ENCODE data around the gene LGR4. TPM values are rescaled to one million over a fixed set of nuclear protein-coding genes. Genes with fewer than 3 reads are reported as not detected.
A peak's percentile ranks its signal among the peaks of the same experiment; 100 is the strongest.

Gene LGR4
- total RNA-seq, 1 donor, result 11.2 TPM

- no peak for DNase-seq (ENCODE audit: low read depth)
- TF ChIP-seq, protein P1, sequence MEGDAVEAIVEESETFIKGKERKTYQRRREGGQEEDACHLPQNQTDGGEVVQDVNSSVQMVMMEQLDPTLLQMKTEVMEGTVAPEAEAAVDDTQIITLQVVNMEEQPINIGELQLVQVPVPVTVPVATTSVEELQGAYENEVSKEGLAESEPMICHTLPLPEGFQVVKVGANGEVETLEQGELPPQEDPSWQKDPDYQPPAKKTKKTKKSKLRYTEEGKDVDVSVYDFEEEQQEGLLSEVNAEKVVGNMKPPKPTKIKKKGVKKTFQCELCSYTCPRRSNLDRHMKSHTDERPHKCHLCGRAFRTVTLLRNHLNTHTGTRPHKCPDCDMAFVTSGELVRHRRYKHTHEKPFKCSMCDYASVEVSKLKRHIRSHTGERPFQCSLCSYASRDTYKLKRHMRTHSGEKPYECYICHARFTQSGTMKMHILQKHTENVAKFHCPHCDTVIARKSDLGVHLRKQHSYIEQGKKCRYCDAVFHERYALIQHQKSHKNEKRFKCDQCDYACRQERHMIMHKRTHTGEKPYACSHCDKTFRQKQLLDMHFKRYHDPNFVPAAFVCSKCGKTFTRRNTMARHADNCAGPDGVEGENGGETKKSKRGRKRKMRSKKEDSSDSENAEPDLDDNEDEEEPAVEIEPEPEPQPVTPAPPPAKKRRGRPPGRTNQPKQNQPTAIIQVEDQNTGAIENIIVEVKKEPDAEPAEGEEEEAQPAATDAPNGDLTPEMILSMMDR (IDR thresholded peaks at IDR 0.05; ENCODE audit: insufficient read depth, low read depth, low read length), result no peak
- H3K4me3 ChIP-seq (ENCODE audit: low read depth, low read length), result peak overlapping the region; percentile 68
These were observed 422 bp upstream of the LGR4 start for GRCh38 chr11:27473017-27473406.

DNA sequence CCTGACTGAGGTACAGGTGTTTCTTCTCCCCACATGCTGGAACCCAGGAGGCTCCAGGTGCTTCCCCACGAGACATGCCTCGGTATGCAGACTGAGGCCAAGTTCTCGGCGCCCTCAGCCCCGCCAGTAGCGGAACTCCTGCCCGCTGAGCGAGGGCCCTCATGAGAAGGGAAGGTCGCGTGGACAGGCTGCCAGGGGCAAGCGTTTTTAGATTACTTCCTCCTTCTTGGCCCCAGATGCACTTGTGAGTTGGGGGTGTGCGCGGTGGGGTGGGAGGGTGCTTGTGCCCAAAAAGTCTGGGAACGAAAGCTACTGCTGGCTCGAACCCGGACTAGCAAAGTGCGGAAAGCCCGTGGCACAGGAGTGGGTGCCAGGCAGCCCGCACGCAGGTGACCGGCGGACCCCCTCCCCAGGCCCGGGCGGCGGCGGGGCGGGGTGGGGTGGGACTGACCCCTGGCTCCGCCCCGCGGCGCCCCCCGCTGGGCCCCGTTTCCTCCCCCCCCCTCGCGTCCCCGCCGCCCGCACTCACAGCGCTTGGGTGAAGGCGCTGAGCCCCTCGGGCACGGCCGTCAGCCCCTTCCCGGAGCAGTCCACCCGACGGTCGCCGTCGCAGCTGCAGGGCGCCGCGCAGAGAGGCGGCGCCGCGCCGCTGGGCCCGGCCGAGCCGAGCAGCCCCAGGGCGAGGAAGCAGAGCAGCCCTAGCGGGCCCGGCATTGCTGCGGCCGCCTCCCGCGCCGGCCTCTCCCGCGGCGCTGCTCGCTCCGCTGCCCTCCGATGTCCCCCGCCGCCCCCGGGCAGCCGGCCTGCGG is 797 bp downstream of the LGR4 start:
- peak overlapping the region; percentile 68 for H3K4me3 ChIP-seq (ENCODE audit: low read depth, low read length)
- TF ChIP-seq, protein P1 (IDR thresholded peaks at IDR 0.05; ENCODE audit: insufficient read depth, low read depth, low read length), result no peak
- no peak for DNase-seq (ENCODE audit: low read depth)

DNA sequence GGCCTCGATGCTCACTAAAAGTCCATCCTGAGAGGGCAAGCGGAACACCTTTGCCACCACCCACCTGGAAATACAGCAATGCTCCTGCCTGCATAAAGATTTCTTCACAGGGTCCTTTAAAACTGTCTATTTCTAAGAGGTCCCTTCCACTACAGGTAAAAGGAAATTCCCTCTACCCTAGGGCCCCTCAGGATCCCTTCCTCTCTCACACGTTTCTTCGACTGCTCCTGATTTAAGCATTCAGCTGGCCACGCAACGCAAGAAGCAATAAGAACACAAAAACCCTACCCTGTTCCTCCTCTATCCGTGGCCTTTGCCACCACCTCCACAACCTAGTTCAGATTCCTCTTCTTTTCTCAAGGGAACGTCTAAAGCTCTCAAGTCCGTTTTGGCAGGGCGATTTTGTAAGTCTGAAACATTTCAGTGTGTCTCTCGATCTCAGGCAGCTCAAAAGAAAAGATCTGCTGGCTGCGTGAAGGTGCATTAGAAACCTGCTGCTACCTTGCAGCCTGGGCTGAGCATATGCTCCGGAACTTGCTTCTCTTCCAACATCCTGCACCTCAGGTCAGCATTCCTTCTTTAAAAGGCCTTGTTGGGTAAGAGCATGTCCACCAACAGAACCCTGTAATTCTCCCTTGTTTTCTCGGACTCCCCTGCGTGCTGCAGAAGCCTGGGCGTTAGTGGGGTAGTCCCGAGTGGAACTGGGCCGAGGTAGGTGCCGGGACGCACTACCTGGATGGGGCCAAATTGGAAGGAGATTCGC is 1.6 kb downstream of the LGR4 start:
- TF ChIP-seq, protein P1 (IDR thresholded peaks at IDR 0.05; ENCODE audit: insufficient read depth, low read depth, low read length), result no peak
- peak overlapping the region; percentile 68 for H3K4me3 ChIP-seq (ENCODE audit: low read depth, low read length)
- no peak for DNase-seq (ENCODE audit: low read depth)

DNA sequence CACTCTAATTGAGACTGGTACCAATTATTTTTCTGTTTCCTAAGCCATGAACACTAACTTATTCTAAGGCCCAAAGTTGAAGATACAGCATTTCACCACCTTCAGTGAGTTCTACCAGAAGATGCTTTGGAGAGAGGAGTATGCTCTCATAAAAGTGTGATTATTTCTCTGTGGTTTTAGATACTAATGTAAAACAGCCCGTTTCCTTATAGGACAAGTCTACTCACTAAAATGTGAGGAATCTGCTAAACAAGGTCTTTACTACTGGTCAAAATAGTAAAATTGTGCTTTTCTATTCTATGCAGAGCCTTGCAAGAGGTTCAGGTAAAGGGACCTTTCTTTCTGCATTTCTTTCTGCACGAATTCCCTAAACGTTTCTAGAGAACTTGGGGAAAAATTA is 2.4 kb downstream of the LGR4 start:
- H3K4me3 ChIP-seq (ENCODE audit: low read depth, low read length), result no peak overlapping the region
- no peak for DNase-seq (ENCODE audit: low read depth)
- TF ChIP-seq, protein P1 (IDR thresholded peaks at IDR 0.05; ENCODE audit: insufficient read depth, low read depth, low read length), result no peak

- DNase-seq (ENCODE audit: low read depth), result no peak
- H3K4me3 ChIP-seq (ENCODE audit: low read depth, low read length), result no peak overlapping the region
- TF ChIP-seq, protein P1 (IDR thresholded peaks at IDR 0.05; ENCODE audit: insufficient read depth, low read depth, low read length), result no peak
These were observed 3.4 kb downstream of the LGR4 start for GRCh38 chr11:27468995-27469695.

GRCh38 chr11:27468209-27468994 is 4.2 kb downstream of the LGR4 start:
- TF ChIP-seq, protein P1 (IDR thresholded peaks at IDR 0.05; ENCODE audit: insufficient read depth, low read depth, low read length), result no peak
- no peak overlapping the region for H3K4me3 ChIP-seq (ENCODE audit: low read depth, low read length)
- peak; percentile 60 for DNase-seq (ENCODE audit: low read depth)
